Activated naive CD4-positive, alpha-beta T cell treated with anti-CD3 and anti-CD28 coated beads, Interleukin-2, amount 50 U/mL, for 72 hours (primary cell): ENCODE measurements around the gene ADAT1. TPM values are rescaled to one million over a fixed set of nuclear protein-coding genes. Genes with fewer than 3 reads are reported as not detected.

Source experiments
- ATAC-seq, 2 donors: fragments of 150-1000 bp; cut with Tn5 transposase; 2 replicates each; pipeline ENCODE4 v1.10.0; 2021; ENCODE audit warnings: mild to moderate bottlenecking in 2 of 2, moderate library complexity in 2 of 2
- DNase-seq, 2 donors: peaks; one replicate each; pipeline ENCODE4 v3.0.0; 2021 to 2022; ENCODE audit warnings: low spot score in 2 of 2
- H3K27ac Mint-ChIP-seq, 2 donors: one replicate each; pipeline ENCODE4 v1.8.0; 2022; ENCODE audit warnings: mild to moderate bottlenecking in 2 of 2, mixed read lengths in 2 of 2
- H3K36me3 Mint-ChIP-seq, 2 donors: one replicate each; pipeline ENCODE4 v1.8.0; 2022; ENCODE audit warnings: mixed read lengths in 2 of 2
- H3K9me3 Mint-ChIP-seq, 2 donors: one replicate each; pipeline ENCODE4 v1.8.0; 2022; ENCODE audit warnings: mixed read lengths in 2 of 2
- total RNA-seq, 2 donors: library from RNA; stranded (reverse); gene quantifications; one replicate each; pipeline ENCODE4 v1.2.3, GENCODE V29; 2022

The ADAT1 gene
- total RNA-seq, 2 donors from 2014 or later = 39.0 to 44.8 TPM

DNA sequence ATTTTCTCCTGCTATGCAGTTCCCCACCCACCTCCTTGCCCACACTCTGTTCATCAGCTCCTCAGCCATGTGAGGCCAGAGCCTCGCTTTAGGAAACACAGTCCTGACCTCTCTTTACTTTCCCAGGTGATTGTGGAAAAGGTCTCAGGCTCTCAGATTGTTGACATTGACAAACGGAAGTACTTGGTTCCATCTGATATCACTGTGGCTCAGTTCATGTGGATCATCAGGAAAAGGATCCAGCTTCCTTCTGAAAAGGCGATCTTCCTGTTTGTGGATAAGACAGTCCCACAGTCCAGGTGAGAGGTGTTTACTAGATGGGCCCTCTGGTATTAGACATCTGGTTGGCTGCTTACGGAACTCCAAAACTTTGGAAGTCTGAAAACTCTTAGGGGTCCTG lies 55.2 kb downstream of the ADAT1 start:
- DNase-seq = no peak
- Mint-ChIP-seq H3K27ac (peak overlapping the region in 1 of 2 donors; percentile 90), H3K36me3 (no peaks in the 10 kb centered on the region), H3K9me3 (no peaks in the 10 kb centered on the region)
- no peak for ATAC-seq

GRCh38 chr16:75566758-75567255 lies 56.3 kb downstream of the ADAT1 start:
- ATAC-seq (peak; percentile 7 to 9), DNase-seq (peak in 1 of 2 donors; percentile 23)
- no peaks in the 10 kb centered on the region for H3K36me3 Mint-ChIP-seq
- no peaks in the 10 kb centered on the region for H3K9me3 Mint-ChIP-seq
- peak overlapping the region; percentile 79 to 90 for H3K27ac Mint-ChIP-seq

- ATAC-seq (peak; percentile 75 to 81), DNase-seq (peak; percentile 89 to 92)
- no peaks in the 10 kb centered on the region for H3K9me3 Mint-ChIP-seq
- H3K27ac Mint-ChIP-seq = peak within 1 kb of the TSS; percentile 90 to 96
- no peaks in the 10 kb centered on the region for H3K36me3 Mint-ChIP-seq
Measured at GRCh38 chr16:75566040-75566757, 56.9 kb downstream of the ADAT1 start, which contains the start of gene GABARAPL2. Gene GABARAPL2 (plus strand): TSS chr16:75566379. CDS start chr16:75566487, 108 bp downstream.

DNA sequence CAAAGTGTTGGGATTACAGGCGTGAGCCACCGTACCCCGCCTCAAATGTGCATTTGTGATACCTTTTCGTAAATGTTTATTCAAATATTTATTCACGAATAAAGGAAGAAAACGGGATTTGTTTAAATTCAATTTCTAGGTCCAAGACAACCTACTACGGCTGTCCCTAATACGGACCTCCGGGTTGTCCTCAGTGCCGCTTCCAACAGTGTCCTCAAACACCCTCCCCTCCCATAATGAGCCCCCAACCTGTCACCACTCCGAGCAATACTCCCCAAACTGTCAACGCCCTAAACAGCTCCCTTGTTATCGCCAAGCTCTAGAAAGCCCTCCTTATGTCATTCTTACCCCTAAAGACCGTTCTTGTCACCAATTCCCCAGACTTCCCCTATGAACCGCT lies 57.4 kb downstream of the ADAT1 start:
- ATAC-seq (peak in 1 of 2 donors; percentile 21), DNase-seq (no peak)
- H3K36me3 Mint-ChIP-seq = no peaks in the 10 kb centered on the region
- peak overlapping the region; percentile 90 to 96 for H3K27ac Mint-ChIP-seq
- H3K9me3 Mint-ChIP-seq = no peaks in the 10 kb centered on the region

GRCh38 chr16:75559564-75560372 lies 63.3 kb downstream of the ADAT1 start:
- Mint-ChIP-seq H3K9me3 (no peaks in the 10 kb centered on the region), H3K27ac (peak overlapping the region in 1 of 2 donors; percentile 8), H3K36me3 (no peaks in the 10 kb centered on the region)
- no peak for DNase-seq
- no peak for ATAC-seq

- no peaks in the 10 kb centered on the region for H3K9me3 Mint-ChIP-seq
- no peak overlapping the region for H3K27ac Mint-ChIP-seq
- no peak for ATAC-seq
- H3K36me3 Mint-ChIP-seq = no peaks in the 10 kb centered on the region
- DNase-seq = no peak
Measured at GRCh38 chr16:75558846-75559401, 64.2 kb downstream of the ADAT1 start.

- DNase-seq (no peak), ATAC-seq (no peak)
- Mint-ChIP-seq H3K9me3 (no peaks in the 10 kb centered on the region), H3K27ac (peak overlapping the region in 1 of 2 donors; percentile 68), H3K36me3 (no peaks in the 10 kb centered on the region)
Measured at GRCh38 chr16:75556431-75556950, 66.6 kb downstream of the ADAT1 start.

DNA sequence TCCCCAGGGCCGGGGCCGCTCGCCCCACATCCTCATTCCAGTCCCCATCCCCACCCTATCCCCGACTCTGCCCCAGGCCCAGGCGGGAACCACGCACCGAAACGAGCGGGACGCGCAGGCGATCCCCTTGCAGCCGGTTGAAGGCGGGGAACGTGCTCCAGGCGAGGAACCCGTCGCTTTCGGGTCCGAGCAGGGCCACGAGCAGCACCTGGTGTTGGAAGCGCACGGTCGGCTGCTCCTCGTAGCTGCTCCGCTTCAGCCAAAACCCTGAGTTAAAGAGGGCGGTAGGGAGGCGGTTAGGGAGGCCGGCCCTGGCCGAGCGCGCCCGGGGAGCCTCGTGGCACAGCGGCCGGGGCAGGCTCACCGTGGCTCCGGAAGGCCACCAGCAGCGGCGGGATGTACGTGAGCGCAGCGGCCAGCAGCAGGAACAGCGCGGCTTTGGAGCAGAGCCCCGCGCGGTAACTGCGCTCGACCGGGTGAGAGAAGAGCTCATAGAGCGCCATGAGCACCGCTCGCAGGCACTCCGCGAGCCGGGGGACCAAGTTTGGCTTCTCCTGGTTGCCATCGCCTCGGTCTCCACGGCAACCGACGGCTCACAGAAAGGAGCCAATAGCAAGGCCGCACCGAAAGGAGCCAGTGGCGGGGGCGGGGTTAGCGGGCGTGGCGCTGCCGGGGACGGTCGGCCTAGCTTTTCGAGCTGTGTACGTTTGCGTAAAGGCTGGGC lies 67.2 kb downstream of the ADAT1 start, which contains the start of gene TMEM231:
Gene TMEM231 (minus strand): TSS at position 546 of the 724 bp plus-strand sequence. CDS start 43 bp downstream, at position 503.
- ATAC-seq (peak; percentile 98 to 99), DNase-seq (peak; percentile 91 to 96)
- H3K9me3 Mint-ChIP-seq = no peaks in the 10 kb centered on the region
- peak within 1 kb of the TSS; percentile 68 to 94 for H3K27ac Mint-ChIP-seq
- no peaks in the 10 kb centered on the region for H3K36me3 Mint-ChIP-seq

DNA sequence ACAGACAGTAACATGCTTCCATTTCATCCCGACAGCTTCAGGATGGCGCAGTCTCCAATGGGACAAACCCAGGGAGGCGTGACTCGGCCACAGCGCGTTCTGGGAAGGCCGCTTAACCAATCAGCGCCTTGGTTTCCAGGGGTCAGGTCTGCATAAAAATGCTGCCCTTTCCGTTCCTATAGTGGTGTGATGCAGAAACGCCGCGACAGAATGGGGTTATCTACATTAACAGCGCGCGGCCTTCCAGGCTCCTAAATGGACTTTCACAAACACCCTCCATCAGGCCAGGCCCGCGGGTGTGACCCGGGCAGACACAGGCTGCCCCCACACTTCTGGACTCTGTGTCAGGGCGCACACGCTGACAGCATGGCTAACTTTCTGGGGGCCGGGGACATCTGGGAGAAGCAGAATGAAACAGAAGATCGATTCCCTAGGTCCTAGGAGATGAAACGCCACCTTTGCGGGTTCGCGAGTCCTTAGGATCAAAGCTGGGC lies 67.8 kb downstream of the ADAT1 start:
- no peaks in the 10 kb centered on the region for H3K9me3 Mint-ChIP-seq
- peak overlapping the region; percentile 68 to 94 for H3K27ac Mint-ChIP-seq
- ATAC-seq (peak; percentile 2 to 7), DNase-seq (peak in 1 of 2 donors; percentile 25)
- no peaks in the 10 kb centered on the region for H3K36me3 Mint-ChIP-seq

- DNase-seq (no peak), ATAC-seq (no peak)
- no peaks in the 10 kb centered on the region for H3K36me3 Mint-ChIP-seq
Measured at GRCh38 chr16:75552951-75553350, 70.1 kb downstream of the ADAT1 start.

DNA sequence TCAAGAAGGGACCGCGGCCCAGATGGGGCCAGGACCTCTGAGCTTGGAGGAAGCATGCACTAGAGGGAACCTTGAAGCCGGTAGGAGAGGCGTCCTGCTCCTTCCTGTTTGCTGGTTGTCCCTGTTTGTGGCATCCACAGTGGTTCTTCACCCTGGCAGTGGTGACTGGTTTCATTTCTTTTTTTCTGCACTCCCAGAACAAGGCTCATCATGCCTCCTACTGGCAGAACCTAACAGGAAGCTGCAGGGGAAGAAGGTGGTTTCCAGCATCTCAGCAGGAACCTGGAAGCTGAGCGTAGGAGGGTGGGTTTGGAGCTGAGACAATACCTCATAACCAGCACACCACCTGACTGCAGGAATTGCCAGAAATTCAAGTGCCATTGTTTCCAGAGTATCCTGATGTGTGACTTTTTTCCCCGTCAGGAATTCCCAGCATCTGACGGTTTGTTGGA lies 72.8 kb downstream of the ADAT1 start:
- peak; percentile 77 to 81 for ATAC-seq
- Mint-ChIP-seq H3K36me3 (no peaks in the 10 kb centered on the region), H3K27ac (peak overlapping the region in 1 of 2 donors; percentile 10), H3K9me3 (no peaks in the 10 kb centered on the region)
- DNase-seq = peak in 1 of 2 donors; percentile 35

More at GRCh38 chr16:75552951-75553350, 70.1 kb downstream of the ADAT1 start:
- Mint-ChIP-seq H3K27ac (no peak overlapping the region), H3K9me3 (no peaks in the 10 kb centered on the region)

Other genes with a start within 250 kb of the ADAT1 start
- 10 to 100 TPM; 47.5 to 49.7 TPM for gene CFDP1, start 189.8 kb downstream of the ADAT1 start, total RNA-seq
- 10 to 100 TPM; 21.8 to 33.5 TPM for gene TMEM170A, start 158.6 kb downstream of the ADAT1 start, total RNA-seq
- gene CHST6, start 127.8 kb downstream of the ADAT1 start, total RNA-seq = not detected
- gene CHST5, start 87.2 kb downstream of the ADAT1 start, total RNA-seq = under 1 TPM; 0.10 to 0.18 TPM
- 1 to 10 TPM; 2.8 to 6.0 TPM for gene TMEM231, start 67.0 kb downstream of the ADAT1 start, total RNA-seq
- 10 to 100 TPM; 56.0 to 82.3 TPM for gene GABARAPL2, start 56.9 kb downstream of the ADAT1 start, total RNA-seq
- gene KARS1, start 24.4 kb upstream of the ADAT1 start, total RNA-seq = 100 to 1,000 TPM; 236 to 265 TPM
- 10 to 100 TPM; 54.9 to 89.9 TPM for gene TERF2IP, start 24.5 kb upstream of the ADAT1 start, total RNA-seq
- not detected for gene CPHXL2, start 53.7 kb upstream of the ADAT1 start, total RNA-seq
- not detected for gene DUXB, start 78.2 kb upstream of the ADAT1 start, total RNA-seq
- not detected for gene CPHXL, start 103.2 kb upstream of the ADAT1 start, total RNA-seq